ENCODE measurements around the gene PDE1C.

- TF ChIP-seq POLR2A (IDR thresholded peaks at IDR 0.05) = no peak
- no peak for TF ChIP-seq CTCF (IDR thresholded peaks at IDR 0.05)
Observed at GRCh38 chr7:32116436-32116835, 46.2 kb upstream of the PDE1C start.
